Fibroblast of lung (primary cell): ENCODE measurements around the gene CNKSR2. TPM values are rescaled to one million over a fixed set of nuclear protein-coding genes. Genes with fewer than 3 reads are reported as not detected.
A peak's percentile ranks its signal among the peaks of the same experiment; 100 is the strongest.

ENCODE experiments used
- DNase-seq, 2 donors: peaks; one replicate each; pipeline versions ENCODE4 v3.0.0 to v3.0.0-alpha.2; 2010; ENCODE audit warnings: low read depth in 2 of 2
- H2AFZ ChIP-seq: 2 replicates; pipeline ENCODE4 v1.5.1; 2012; ENCODE audit warnings: low read length, control low read depth, inconsistent platforms
- H3K27ac ChIP-seq: 2 replicates; pipeline ENCODE4 v1.5.1; 2011; ENCODE audit warnings: low read length, control low read depth; ENCODE audit not compliant: insufficient read depth
- H3K27me3 ChIP-seq: 2 replicates; pipeline ENCODE4 v1.5.1; 2011; ENCODE audit warnings: mild to moderate bottlenecking, low read length; ENCODE audit not compliant: control insufficient read depth, insufficient read depth
- H3K36me3 ChIP-seq: 2 replicates; pipeline ENCODE4 v1.5.1; 2011; ENCODE audit warnings: low read length; ENCODE audit not compliant: control insufficient read depth, insufficient read depth
- H3K4me1 ChIP-seq: 2 replicates; pipeline ENCODE4 v1.5.1; 2011; ENCODE audit warnings: low read length; ENCODE audit not compliant: control insufficient read depth, insufficient read depth; ENCODE audit errors: extremely low read depth
- H3K4me2 ChIP-seq: 2 replicates; pipeline ENCODE4 v1.5.1; 2011; ENCODE audit warnings: low read length, control low read depth; ENCODE audit not compliant: insufficient read depth; ENCODE audit errors: extremely low read depth
- H3K4me3 ChIP-seq, 4 experiments: fragments of 200-600 bp in 1 of 4; sonication (generic) in 1 of 4; replicated peaks in 1 of 4; 2 replicates each; pipeline ENCODE4 v1.5.1; 2011 to 2016; ENCODE audit warnings: low read length in 4 of 4, low read depth in 3 of 4, mild to moderate bottlenecking in 3 of 4, control low read depth in 2 of 4, inconsistent platforms in 1 of 4, mixed read lengths in 1 of 4; ENCODE audit not compliant: insufficient read depth in 1 of 4; ENCODE audit errors: control extremely low read depth in 1 of 4
- H3K79me2 ChIP-seq: 2 replicates; pipeline ENCODE4 v1.5.1; 2012; ENCODE audit warnings: mild to moderate bottlenecking, low read length, inconsistent platforms; ENCODE audit not compliant: control insufficient read depth, insufficient read depth
- H3K9ac ChIP-seq: 2 replicates; pipeline ENCODE4 v1.5.1; 2011; ENCODE audit warnings: mild to moderate bottlenecking, low read length, control low read depth; ENCODE audit not compliant: insufficient read depth
- H3K9me3 ChIP-seq: 2 replicates; pipeline ENCODE4 v1.5.1; 2012; ENCODE audit warnings: low read depth, low read length; ENCODE audit not compliant: control insufficient read depth, insufficient read depth
- H4K20me1 ChIP-seq: 2 replicates; pipeline ENCODE4 v1.5.1; 2011; ENCODE audit warnings: low read length; ENCODE audit not compliant: control insufficient read depth, insufficient read depth; ENCODE audit errors: extremely low read depth
- EZH2 ChIP-seq: IDR thresholded peaks from 2 replicates; pipeline ENCODE4 v1.5.1; 2012; ENCODE audit warnings: low read length, control low read depth, mild to moderate bottlenecking; ENCODE audit errors: missing control alignments
- polyA plus RNA-seq, 2 donors: library from polyadenylated mRNA; depleted of rRNA in 1 of 2; stranded (reverse) in 1 of 2; unstranded in 1 of 2; fragments of >200 nt; gene quantifications; 2 replicates each; pipeline ENCODE4 v1.2.1, GENCODE V29; 2011 to 2012; ENCODE audit warnings: missing spikeins in 1 of 2
- total RNA-seq: library from RNA; depleted of rRNA; stranded (reverse); fragments of >200 nt; gene quantifications from 2 replicates; pipeline ENCODE4 v1.2.1, GENCODE V29; 2014
- TF ChIP-seq, protein P1 (sequence below), 2 donors: IDR thresholded peaks in 1 of 2; conservative IDR thresholded peaks in 1 of 2; 1 replicate in 1 of 2; 2 replicates in 1 of 2; pipeline ENCODE4 v1.5.1; 2011 to 2012; ENCODE audit warnings: low read length in 2 of 2, control low read depth in 1 of 2, inconsistent platforms in 1 of 2, low read depth in 1 of 2, mild to moderate bottlenecking in 1 of 2

CNKSR2 gene
- total and polyA plus RNA-seq, 2 donors (not counting 1 experiment from before 2014, with no cell fraction given): 0.16 to 0.33 TPM

DNA sequence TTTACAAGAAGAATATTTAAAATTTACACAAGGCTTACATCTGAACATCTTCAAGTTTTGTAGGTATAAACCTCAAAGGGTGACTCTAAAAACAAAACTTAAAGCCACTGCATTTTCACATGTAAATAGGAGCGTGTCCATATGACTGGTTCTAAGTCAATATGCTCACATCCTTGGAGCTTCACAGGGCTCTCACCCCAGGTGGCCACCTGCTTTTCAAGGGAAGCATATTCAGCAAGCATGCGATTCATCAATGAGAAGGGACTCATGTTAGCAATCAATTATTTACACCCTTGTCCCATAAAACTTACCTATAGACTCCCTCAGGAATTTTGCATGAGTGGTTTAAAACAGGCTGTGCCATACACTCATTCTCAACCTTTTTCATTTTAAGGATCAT lies 301.7 kb downstream of the CNKSR2 start:
- TF ChIP-seq EZH2: no peak
- TF ChIP-seq, protein P1, sequence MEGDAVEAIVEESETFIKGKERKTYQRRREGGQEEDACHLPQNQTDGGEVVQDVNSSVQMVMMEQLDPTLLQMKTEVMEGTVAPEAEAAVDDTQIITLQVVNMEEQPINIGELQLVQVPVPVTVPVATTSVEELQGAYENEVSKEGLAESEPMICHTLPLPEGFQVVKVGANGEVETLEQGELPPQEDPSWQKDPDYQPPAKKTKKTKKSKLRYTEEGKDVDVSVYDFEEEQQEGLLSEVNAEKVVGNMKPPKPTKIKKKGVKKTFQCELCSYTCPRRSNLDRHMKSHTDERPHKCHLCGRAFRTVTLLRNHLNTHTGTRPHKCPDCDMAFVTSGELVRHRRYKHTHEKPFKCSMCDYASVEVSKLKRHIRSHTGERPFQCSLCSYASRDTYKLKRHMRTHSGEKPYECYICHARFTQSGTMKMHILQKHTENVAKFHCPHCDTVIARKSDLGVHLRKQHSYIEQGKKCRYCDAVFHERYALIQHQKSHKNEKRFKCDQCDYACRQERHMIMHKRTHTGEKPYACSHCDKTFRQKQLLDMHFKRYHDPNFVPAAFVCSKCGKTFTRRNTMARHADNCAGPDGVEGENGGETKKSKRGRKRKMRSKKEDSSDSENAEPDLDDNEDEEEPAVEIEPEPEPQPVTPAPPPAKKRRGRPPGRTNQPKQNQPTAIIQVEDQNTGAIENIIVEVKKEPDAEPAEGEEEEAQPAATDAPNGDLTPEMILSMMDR (conservative IDR thresholded peaks at IDR 0.05 in 1 of 2, IDR thresholded peaks at IDR 0.05 in 1 of 2; ENCODE audit: low read depth in 1 of 2, low read length in 2 of 2): no peak
- H3K36me3 ChIP-seq: no peaks in the 10 kb centered on the region
- no peaks in the 10 kb centered on the region for H3K4me1 ChIP-seq
- H3K27ac ChIP-seq: no peak overlapping the region
- H3K4me3 ChIP-seq: no peak overlapping the region
- H2AFZ ChIP-seq: no peak overlapping the region
- no peaks in the 10 kb centered on the region for H3K79me2 ChIP-seq
- no peak overlapping the region for H3K4me2 ChIP-seq
- DNase-seq: no peak
- H3K9ac ChIP-seq: no peak overlapping the region
- H4K20me1 ChIP-seq: no peaks in the 10 kb centered on the region
- H3K27me3 ChIP-seq: no peaks in the 10 kb centered on the region
- no peaks in the 10 kb centered on the region for H3K9me3 ChIP-seq

GRCh38 chrX:21678048-21678612 lies 303.9 kb downstream of the CNKSR2 start:
- H3K4me2 ChIP-seq: no peak overlapping the region
- H3K79me2 ChIP-seq: no peaks in the 10 kb centered on the region
- no peaks in the 10 kb centered on the region for H3K36me3 ChIP-seq
- TF ChIP-seq EZH2: no peak
- TF ChIP-seq, protein P1 (conservative IDR thresholded peaks at IDR 0.05 in 1 of 2, IDR thresholded peaks at IDR 0.05 in 1 of 2; ENCODE audit: low read depth in 1 of 2, low read length in 2 of 2): no peak
- no peaks in the 10 kb centered on the region for H3K4me1 ChIP-seq
- H3K4me3 ChIP-seq: no peak overlapping the region
- peak; percentile 6 to 17 for DNase-seq
- no peaks in the 10 kb centered on the region for H4K20me1 ChIP-seq
- no peaks in the 10 kb centered on the region for H3K27me3 ChIP-seq
- H2AFZ ChIP-seq: no peak overlapping the region
- no peak overlapping the region for H3K27ac ChIP-seq
- H3K9ac ChIP-seq: no peak overlapping the region
- no peaks in the 10 kb centered on the region for H3K9me3 ChIP-seq

- peak; percentile 65 to 87 for DNase-seq
- Histone ChIP-seq H2AFZ (no peak overlapping the region), H3K4me1 (no peaks in the 10 kb centered on the region), H3K27me3 (no peaks in the 10 kb centered on the region), H3K27ac (peak overlapping the region; percentile 14), H3K9me3 (no peaks in the 10 kb centered on the region), H3K4me3 (no peak overlapping the region), H4K20me1 (no peaks in the 10 kb centered on the region), H3K36me3 (no peaks in the 10 kb centered on the region), H3K79me2 (no peaks in the 10 kb centered on the region), H3K9ac (no peak overlapping the region), H3K4me2 (no peak overlapping the region)
- TF ChIP-seq, protein P1 (conservative IDR thresholded peaks at IDR 0.05 in 1 of 2, IDR thresholded peaks at IDR 0.05 in 1 of 2; ENCODE audit: low read depth in 1 of 2, low read length in 2 of 2): no peak
- TF ChIP-seq EZH2: no peak
Observed at GRCh38 chrX:21683941-21684340, 309.7 kb downstream of the CNKSR2 start.
